ENCODE measurements around the gene TMEM201.

DNA sequence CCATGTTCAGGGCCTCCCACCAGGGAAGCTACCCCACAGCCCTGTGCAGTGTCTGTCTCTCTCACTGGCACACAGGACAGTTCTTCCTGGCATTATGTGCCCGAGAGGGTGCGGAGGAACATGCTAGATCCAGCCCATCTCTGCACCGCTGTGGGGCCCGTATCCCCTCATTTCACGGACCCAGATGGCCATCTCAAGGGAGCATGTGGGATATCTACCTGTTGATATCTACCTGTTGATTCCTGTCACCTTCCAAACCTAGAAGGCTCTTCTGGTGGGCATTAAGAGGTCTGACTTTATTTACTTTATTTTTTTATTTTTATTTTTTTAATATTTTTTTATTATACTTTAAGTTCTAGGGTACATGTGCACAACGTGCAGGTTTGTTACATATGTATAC, 74.5 kb downstream of the TMEM201 start:
- TF ChIP-seq POLR2A (IDR thresholded peaks at IDR 0.05; ENCODE audit: low read length) (no peak), GATA1 (IDR thresholded peaks at IDR 0.05; ENCODE audit: low read depth, low read length) (no peak)
